ENCODE results near the gene MRPL49.

DNA sequence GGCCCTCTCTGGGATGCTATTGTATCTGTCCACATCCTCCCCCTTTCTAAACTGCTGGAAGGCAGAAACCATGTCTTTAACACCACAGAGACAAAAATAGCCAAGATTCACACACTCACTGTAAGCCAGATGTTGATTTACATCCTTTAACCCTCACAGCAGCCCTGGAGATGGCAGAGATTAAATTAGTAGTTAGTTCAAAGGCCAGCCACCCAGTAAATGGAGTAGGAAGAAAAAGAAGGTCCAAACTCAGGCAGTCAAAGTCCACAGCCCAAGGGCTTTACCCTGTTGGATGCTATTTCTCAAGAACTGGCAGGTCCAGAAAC, 2.5 kb upstream of the MRPL49 start:
- no peak for TF ChIP-seq EP400 (IDR thresholded peaks at IDR 0.05)
- TF ChIP-seq CBFA2T2 (conservative IDR thresholded peaks at IDR 0.05): no peak
- no peak for TF ChIP-seq XRCC5 (IDR thresholded peaks at IDR 0.05; ENCODE audit: low read depth, low read length)
- TF ChIP-seq NBN (IDR thresholded peaks at IDR 0.05; ENCODE audit: low read depth): no peak
- TF ChIP-seq POLR2A (conservative IDR thresholded peaks at IDR 0.05): no peak
- no peak for TF ChIP-seq SREBF1 (IDR thresholded peaks at IDR 0.05; ENCODE audit: borderline replicate concordance, low read depth, low read length)
- TF ChIP-seq, protein P1, sequence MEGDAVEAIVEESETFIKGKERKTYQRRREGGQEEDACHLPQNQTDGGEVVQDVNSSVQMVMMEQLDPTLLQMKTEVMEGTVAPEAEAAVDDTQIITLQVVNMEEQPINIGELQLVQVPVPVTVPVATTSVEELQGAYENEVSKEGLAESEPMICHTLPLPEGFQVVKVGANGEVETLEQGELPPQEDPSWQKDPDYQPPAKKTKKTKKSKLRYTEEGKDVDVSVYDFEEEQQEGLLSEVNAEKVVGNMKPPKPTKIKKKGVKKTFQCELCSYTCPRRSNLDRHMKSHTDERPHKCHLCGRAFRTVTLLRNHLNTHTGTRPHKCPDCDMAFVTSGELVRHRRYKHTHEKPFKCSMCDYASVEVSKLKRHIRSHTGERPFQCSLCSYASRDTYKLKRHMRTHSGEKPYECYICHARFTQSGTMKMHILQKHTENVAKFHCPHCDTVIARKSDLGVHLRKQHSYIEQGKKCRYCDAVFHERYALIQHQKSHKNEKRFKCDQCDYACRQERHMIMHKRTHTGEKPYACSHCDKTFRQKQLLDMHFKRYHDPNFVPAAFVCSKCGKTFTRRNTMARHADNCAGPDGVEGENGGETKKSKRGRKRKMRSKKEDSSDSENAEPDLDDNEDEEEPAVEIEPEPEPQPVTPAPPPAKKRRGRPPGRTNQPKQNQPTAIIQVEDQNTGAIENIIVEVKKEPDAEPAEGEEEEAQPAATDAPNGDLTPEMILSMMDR (IDR thresholded peaks at IDR 0.05 in 2 of 3, conservative IDR thresholded peaks at IDR 0.05 in 1 of 3; ENCODE audit: insufficient read depth in 2 of 3, low read depth in 1 of 3, low read length in 3 of 3): no peak
- no peak for TF ChIP-seq KLF1 (tag; IDR thresholded peaks at IDR 0.05)
- TF ChIP-seq, protein P2, sequence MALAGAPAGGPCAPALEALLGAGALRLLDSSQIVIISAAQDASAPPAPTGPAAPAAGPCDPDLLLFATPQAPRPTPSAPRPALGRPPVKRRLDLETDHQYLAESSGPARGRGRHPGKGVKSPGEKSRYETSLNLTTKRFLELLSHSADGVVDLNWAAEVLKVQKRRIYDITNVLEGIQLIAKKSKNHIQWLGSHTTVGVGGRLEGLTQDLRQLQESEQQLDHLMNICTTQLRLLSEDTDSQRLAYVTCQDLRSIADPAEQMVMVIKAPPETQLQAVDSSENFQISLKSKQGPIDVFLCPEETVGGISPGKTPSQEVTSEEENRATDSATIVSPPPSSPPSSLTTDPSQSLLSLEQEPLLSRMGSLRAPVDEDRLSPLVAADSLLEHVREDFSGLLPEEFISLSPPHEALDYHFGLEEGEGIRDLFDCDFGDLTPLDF (CRISPR knock-in tag; IDR thresholded peaks at IDR 0.05): no peak
- TF ChIP-seq CCAR2 (IDR thresholded peaks at IDR 0.05; ENCODE audit: low read depth, low read length): no peak
- TF ChIP-seq ZBTB8A (IDR thresholded peaks at IDR 0.05; ENCODE audit: partially characterized antibody): no peak
- no peak for TF ChIP-seq EP300 (IDR thresholded peaks at IDR 0.05; ENCODE audit: low read length)
- TF ChIP-seq FOXJ3 (CRISPR knock-in tag; IDR thresholded peaks at IDR 0.05): no peak
- TF ChIP-seq MYNN (IDR thresholded peaks at IDR 0.05): no peak
- no peak for TF ChIP-seq MYNN (CRISPR knock-in tag; IDR thresholded peaks at IDR 0.05)
